ENCODE results near the gene THAP2.

GRCh38 chr12:71645268-71645667 lies 18.8 kb upstream of the THAP2 start:
- TF ChIP-seq POLR2AphosphoS5 (IDR thresholded peaks at IDR 0.05; ENCODE audit: low read depth, low read length) (no peak), REST (IDR thresholded peaks at IDR 0.05; ENCODE audit: insufficient read depth in 1 of 2, low read depth in 2 of 2, low read length in 2 of 2) (no peak), SIN3A (IDR thresholded peaks at IDR 0.05; ENCODE audit: borderline replicate concordance, insufficient read depth, low read length) (no peak), FOXP2 (optimal IDR thresholded peaks at IDR 0.05; ENCODE audit: borderline replicate concordance, extremely low read depth, extremely low read length, insufficient read depth) (no peak), TAF1 (IDR thresholded peaks at IDR 0.05; ENCODE audit: borderline replicate concordance, insufficient read depth, low read length) (no peak)

Measured in PFSK-1 (cell line).